ENCODE measurements around the gene TFPI2.

TFPI2 gene

GRCh38 chr7:93906267-93906666 is 15.7 kb upstream of the TFPI2 start, which contains the start of gene GNGT1:
Gene GNGT1, plus strand, starts transcription at chr7:93906567. Its CDS starts 180 bp downstream, at chr7:93906747.
- DNase-seq, result no peak

- DNase-seq, result no peak
Measured at GRCh38 chr7:93902777-93903423, 12.3 kb upstream of the TFPI2 start.

- DNase-seq, result no peak
Measured at GRCh38 chr7:93897680-93898079, 7.1 kb upstream of the TFPI2 start.

DNA sequence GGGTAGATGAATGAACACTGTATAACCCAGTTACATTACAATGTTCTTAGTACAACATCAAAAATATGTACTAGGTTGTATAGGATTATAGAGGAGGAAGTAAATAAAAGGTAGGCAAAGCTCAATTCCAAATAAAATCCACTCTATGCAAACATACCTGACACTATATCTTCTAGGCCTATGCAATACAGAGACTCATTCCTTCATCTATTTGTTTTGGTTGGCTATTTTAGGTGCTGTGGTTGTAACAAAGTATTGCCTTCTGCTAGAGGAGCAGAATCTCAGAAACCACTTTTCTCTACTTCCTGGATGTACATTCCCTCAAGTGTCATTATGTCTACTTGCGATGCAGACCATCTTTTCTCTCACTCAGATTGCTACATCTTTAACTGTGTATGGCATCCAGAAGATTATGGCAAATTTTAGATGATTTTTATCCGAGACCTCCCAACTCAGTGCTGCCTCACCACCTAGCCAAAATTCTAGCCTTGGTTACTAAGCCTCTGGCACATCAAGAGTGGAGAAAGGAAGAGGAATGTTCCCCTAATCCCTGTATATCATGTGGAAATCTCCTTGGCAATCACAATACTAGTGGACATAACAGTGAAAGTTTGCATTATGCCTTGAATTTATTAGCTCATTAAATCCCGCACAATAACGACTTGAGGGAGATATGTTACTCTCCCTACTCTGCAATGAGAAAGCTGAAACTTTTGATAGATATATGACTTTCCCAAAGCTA is 5.5 kb upstream of the TFPI2 start:
- no peak for DNase-seq

DNA sequence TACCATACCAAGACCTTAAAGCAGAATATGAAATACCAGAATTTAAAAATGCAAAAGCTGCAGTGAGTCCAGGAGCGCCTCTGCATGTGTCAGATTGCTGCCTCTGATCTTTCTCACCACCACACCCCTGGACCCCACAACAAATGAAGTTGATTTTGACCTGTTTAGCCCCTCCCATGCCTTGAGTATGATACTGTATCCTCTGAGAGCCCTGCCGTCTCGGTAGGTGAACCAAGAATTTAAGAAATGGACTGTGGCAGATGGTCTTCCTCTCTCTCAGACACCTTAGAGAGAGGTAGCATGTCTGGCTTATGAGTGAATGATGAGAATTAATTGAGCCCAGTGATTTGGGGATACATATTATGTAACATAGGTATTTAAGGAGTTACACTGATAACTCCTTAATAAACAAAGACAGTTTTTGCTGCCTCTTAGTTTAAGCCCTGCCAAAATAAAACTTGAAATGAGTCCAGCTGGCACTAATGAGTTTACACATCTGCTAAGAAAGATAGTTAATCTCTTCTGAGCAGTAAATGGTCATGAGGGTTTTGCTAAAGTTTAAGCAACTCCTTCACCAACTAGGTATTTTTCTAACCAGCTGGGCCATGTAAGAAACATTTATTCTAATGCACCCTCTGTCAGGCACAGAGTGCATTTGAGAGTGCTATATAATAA is 4.5 kb upstream of the TFPI2 start:
- DNase-seq, result no peak

GRCh38 chr7:93894426-93894825 is 3.9 kb upstream of the TFPI2 start:
- no peak for DNase-seq

- no peak for DNase-seq
Measured at GRCh38 chr7:93890041-93890463, 501 bp downstream of the TFPI2 start.

DNA sequence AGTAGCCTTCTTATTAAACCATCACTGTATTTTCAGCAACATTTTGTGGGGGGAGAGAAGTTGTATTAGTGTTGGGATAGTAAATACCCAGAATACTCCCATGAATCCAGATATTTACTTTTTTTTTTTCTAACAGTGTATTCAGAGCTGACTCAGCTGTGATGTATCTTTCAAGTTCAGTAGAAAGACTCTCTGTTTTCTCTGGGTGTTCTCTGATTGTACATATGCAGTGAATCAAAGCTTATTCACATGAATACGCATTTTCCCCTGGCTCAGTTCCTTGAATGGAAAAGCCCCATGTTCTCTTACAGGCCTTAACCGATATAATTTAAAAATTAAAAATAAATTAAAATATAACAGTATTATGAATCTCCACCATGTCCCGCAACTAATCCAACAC is 1.3 kb downstream of the TFPI2 start:
- DNase-seq, result no peak

- no peak for DNase-seq
Measured at GRCh38 chr7:93884541-93884940, 6.0 kb downstream of the TFPI2 start.

- no peak for DNase-seq
Measured at GRCh38 chr7:93883917-93884345, 6.6 kb downstream of the TFPI2 start.

GRCh38 chr7:93883078-93883916 is 7.3 kb downstream of the TFPI2 start:
- no peak for DNase-seq

GRCh38 chr7:93882468-93882867 is 8.1 kb downstream of the TFPI2 start:
- no peak for DNase-seq

DNA sequence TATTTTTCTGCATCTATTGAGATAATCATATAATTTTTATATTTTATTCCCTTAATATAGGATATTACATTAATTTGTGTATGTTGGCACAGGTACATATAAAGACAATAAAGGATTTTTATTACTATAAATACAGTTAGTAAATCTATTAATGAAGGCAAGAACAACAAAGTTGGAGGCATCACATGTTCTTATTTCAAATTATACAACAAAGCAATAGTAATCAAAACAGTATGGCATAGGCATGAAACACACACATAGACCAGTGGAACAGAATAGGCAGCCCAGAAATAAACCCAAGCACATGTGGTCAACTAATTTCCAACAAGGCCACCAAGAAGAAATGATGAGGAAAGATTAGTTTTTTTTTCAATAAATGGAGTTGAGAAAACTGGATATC is 11.2 kb downstream of the TFPI2 start:
- no peak for DNase-seq

- no peak for DNase-seq
Measured at GRCh38 chr7:93877742-93878141, 12.8 kb downstream of the TFPI2 start.

DNA sequence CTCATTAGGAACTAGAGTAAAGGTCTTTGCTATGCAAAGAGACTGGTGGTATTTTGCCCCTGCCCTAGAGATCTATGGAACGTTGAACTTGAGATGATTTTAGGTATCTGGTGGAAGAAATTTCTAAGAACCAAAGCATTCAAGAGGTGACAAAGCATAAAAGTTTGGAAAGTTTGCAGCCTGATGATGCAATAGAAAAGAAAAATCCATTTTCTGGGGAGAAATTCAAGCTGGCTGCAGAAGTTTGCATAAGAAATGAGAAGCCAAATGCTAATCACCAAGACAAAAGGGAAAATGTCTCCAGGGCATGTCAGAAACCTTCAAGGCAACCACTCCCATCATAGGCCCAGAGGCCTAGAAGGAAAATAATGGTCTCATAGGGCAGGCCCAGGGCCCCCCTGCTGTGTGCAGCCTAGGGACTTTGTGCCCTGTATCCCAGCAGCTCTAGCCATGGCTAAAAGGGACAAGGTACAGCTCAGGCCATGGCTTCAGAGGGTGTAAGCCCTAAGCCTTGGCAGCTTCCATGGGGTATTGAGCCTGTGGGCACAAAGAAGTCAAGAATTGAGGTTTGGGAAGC is 16.5 kb downstream of the TFPI2 start:
- no peak for DNase-seq

GRCh38 chr7:93866886-93867285 is 23.7 kb downstream of the TFPI2 start:
- DNase-seq, result no peak

- no peak for DNase-seq
Measured at GRCh38 chr7:93862651-93863050, 27.9 kb downstream of the TFPI2 start.

- no peak for DNase-seq
Measured at GRCh38 chr7:93861325-93861949, 29.1 kb downstream of the TFPI2 start.

DNA sequence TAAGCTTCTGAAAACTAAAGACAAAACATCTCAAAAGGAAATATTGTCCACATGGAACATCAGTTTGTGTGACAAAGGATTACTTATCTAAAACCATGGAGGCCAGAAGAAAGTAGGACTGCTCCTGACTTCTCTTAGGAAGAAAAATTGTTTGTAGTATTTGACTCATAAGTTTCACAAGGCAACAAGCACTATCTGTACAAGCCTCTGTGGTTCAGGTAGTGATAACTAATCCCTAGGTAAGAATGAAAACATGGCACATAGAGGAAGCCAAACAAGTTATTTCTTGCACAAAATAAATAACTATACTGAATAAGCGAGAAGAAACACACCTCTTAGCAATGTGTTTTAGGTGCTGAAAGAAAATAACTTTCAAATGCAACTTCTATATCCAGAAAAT is 30.3 kb downstream of the TFPI2 start:
- no peak for DNase-seq

DNA sequence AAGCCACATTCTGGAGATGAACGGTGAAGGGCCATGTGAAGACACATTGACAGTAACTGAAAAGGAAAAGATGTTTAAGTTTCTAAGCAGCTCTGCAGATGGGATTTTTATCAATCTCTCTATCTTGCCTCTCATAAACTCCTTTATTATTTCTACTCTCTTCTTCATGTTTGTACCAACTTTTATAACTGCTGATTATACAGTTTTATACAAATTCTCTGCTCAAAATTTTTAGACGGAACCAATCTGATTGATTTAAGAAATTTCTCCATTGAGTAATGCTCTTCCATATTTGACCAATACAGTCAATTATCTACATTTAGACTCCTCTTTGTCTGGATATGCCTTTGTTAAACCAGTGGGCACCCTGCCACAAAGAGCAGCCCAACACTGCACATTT is 31.7 kb downstream of the TFPI2 start:
- DNase-seq, result no peak

DNA sequence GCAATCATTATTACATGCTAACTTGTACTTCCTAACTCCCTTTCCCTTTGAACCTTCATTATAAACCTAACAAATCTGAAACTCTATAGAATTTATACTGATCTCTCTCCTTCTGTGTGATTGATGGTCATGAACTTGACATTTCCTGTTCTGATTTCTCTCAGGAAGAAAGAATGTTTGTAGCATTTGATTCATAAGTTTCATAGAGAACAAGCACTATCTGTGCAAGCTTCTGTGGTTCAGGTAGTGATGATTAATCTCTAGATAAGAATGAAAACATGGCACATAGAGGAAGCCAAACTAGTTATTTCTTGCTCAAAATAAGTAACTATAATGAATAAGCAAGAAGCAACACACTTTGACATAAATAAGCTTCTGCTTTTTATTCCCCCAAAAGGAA is 34.2 kb downstream of the TFPI2 start:
- DNase-seq, result no peak

GRCh38 chr7:93855797-93856196 is 34.8 kb downstream of the TFPI2 start:
- DNase-seq, result no peak

All from NCI-H2081 treated with DMSO at 0.1 percent for 48 hours (cell line).